GM12864 (cell line): ENCODE results near the gene CD58.

Source experiments
- DNase-seq: peaks from one replicate; pipeline ENCODE4 v3.0.0-alpha.2; 2011; ENCODE audit warnings: low read depth
- H3K4me3 ChIP-seq: 2 replicates; pipeline ENCODE4 v1.5.1; 2011; ENCODE audit warnings: mild to moderate bottlenecking, low read depth, low read length, control low read depth
- TF ChIP-seq, protein P1 (sequence below): IDR thresholded peaks from 2 replicates; pipeline ENCODE4 v1.5.1; 2011; ENCODE audit warnings: low read depth, mild to moderate bottlenecking, moderate library complexity, low read length, control low read depth, inconsistent platforms; ENCODE audit errors: missing control alignments

Gene CD58

DNA sequence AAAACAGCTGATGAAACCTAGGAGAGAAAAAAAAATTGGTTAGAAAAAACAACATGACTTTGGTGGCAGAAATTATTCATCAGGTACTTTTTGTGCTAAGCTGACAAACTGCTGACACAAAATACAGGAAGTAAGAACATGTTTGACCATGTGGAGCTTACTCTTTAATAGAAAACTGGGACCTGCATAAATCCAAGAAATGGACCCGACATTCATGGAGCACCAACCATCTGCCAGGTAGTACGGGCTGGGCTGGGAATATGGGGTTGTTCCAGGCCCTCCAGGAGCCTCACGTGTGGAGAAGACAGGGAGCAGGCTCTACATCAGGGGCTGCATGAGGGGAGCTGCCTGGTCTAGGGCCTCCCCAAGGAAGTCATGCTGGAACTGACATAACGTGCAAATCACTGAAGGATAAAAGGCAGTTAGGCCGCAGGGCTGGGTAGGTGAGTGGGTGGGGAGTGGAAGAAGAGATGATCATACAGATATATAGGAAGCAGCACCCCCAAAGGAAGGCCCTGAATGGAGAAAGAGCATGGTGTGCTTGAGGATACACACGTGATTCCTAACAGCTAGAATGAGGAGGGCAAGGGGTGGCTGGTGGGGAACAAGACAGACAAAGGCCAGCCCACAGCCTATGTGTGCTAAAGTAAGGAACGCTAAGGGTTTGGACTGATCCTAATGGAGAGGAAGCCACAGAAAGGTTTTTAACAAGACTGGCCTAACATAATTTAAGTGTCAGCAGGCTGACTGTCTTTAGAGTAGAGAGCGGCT, 26.1 kb downstream of the CD58 start:
- TF ChIP-seq, protein P1, sequence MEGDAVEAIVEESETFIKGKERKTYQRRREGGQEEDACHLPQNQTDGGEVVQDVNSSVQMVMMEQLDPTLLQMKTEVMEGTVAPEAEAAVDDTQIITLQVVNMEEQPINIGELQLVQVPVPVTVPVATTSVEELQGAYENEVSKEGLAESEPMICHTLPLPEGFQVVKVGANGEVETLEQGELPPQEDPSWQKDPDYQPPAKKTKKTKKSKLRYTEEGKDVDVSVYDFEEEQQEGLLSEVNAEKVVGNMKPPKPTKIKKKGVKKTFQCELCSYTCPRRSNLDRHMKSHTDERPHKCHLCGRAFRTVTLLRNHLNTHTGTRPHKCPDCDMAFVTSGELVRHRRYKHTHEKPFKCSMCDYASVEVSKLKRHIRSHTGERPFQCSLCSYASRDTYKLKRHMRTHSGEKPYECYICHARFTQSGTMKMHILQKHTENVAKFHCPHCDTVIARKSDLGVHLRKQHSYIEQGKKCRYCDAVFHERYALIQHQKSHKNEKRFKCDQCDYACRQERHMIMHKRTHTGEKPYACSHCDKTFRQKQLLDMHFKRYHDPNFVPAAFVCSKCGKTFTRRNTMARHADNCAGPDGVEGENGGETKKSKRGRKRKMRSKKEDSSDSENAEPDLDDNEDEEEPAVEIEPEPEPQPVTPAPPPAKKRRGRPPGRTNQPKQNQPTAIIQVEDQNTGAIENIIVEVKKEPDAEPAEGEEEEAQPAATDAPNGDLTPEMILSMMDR = no peak
- peak; percentile 64 for DNase-seq
- peak overlapping the region; percentile 6; the same call in 1 of the 2 replicates for H3K4me3 ChIP-seq

- no peak for DNase-seq
- TF ChIP-seq, protein P1 = no peak
- H3K4me3 ChIP-seq = no peak overlapping the region
Measured at GRCh38 chr1:116540088-116540487, 30.7 kb downstream of the CD58 start.

DNA sequence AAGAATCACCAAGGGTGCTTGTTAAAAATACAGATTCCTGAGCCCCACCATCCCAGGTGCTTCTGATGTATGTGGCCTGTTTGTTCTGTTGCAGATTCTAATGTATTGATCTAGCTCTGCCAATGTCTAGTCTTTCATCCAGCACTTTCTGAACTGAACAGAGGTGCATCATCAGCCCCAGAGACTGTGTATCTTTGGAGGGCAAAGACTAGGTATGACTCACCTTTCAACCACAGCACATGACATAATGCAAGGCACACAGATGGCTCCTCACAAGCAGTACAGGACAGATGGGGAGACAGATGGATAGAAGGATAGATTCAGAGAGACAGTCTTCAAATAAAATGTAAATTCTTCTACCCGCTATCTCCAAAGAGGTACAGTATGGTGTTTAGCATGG, 32.3 kb downstream of the CD58 start:
- TF ChIP-seq, protein P1 = no peak
- H3K4me3 ChIP-seq = no peak overlapping the region
- no peak for DNase-seq

- TF ChIP-seq, protein P1 = no peak
- H3K4me3 ChIP-seq = no peak overlapping the region
- no peak for DNase-seq
Measured at GRCh38 chr1:116537898-116538297, 32.9 kb downstream of the CD58 start.

- H3K4me3 ChIP-seq = no peak overlapping the region
- no peak for DNase-seq
- TF ChIP-seq, protein P1 = no peak
Measured at GRCh38 chr1:116537040-116537831, 33.6 kb downstream of the CD58 start.

GRCh38 chr1:116534014-116534739, 36.6 kb downstream of the CD58 start:
- H3K4me3 ChIP-seq = no peak overlapping the region
- TF ChIP-seq, protein P1 = no peak
- DNase-seq = no peak
